Activated T-helper 1 cell treated with anti-CD3 and anti-CD28 coated beads, Interleukin-2, amount 50 U/mL, for 16 hours (primary cell): ENCODE measurements around the gene CLEC14A.

Experiments used
- DNase-seq, 2 donors: peaks; one replicate each; pipeline ENCODE4 v3.0.0-alpha.2; 2020; ENCODE audit warnings: low read depth in 1 of 2, low spot score in 1 of 2

CLEC14A gene

GRCh38 chr14:38255673-38256532, at the start of gene CLEC14A:
Gene CLEC14A, minus strand, starts transcription at chr14:38256093. Its CDS starts 71 bp downstream, at chr14:38256022.
- DNase-seq = no peak

DNA sequence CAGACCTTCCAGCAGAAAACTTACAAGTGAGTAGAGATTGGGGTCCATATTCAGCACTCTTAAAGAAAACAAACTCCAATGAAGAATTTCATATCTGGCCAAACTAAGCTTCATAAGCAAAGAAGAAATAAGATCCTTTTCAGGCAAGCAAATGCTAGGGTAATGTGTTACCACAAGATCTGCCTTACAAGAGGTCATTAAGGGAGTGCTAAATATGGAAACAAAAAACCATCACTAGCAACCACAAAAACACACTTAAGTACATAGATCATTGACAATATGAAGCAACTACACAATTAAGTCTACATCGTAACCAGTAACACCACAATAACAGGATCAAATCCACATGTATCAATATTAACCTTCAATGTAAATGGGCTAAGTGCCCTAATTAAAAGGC, 47.1 kb upstream of the CLEC14A start:
- DNase-seq = no peak

GRCh38 chr14:38302034-38302433, 46.1 kb upstream of the CLEC14A start:
- no peak for DNase-seq

DNA sequence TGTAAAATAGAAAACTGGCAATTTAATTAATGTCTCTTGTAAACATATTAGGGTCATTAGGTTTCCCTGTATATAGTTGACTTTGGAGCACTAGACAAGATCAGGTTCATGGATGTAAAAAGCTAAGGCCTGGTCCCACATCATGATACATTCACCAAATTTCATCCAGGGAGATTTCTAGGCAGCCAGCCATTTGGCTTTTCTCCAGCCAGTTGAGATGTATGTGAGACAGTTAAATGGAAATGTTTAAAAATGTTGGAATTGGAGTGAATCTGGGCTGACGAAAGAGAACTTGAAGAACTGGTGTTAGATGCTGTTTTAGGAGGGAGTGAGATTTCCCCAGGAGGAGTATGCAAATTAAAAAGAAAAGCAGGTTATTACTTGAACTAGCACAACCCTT, 41.8 kb upstream of the CLEC14A start:
- no peak for DNase-seq

DNA sequence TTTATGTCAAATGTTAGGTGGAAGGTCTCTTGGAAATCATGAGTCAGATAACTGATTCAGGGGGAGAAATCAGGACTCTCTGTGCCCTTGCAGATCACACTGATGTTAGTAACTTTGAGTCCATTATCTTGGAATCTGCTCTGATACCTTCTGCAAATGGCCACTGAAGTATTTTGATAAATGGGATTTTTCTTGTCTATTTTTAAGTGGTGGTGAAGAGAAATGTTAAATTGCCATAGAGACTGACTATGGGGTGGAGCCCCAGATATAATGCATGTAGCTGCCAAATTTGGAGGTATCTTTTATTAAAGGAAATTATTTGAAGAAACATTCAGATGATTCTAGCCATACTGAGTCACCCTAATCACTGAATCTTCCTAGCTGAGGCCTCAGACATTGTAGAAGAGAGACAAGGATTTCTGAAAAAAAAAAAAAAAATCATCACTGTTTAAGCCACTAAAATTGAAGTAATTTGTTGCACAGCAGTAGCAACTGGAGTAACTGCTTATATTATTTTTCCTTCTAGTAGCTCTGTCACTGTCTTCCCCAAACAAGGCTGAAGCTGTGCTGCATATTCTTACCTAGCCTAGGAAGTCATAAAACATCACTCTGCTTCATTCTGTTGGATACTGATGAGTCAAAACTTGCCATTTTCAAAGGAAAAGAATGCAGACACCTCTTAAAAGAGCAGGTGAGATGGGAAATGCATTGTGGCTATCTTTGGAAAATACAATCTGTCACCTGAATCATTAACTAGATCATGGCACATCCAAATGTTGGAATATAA, 36.0 kb upstream of the CLEC14A start:
- no peak for DNase-seq

DNA sequence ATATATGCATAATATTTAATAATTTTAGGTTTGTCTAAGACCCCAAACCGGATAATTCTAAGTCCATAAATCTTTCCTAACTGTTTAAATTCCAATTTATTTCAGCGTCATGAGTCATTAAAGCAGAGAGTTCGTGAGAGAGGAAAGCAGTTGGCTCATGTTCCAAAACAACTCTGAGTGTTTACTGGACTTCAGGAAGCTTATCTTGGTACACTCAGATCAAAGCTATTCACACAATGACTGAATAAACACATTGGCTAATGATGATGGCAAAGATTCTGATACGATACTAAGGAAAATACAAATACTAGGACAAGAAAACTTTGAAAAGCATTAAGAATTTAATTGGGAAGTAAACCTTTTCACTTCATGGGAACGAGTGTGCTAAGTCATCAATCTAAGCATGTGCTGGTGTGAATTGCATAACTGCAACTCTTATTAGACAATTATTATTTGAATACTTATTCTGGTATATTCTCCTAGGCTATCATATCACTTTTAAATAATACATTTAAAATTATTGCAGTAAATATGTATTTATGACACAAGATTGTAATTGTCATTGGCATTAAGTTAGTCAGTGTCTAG, 34.8 kb upstream of the CLEC14A start:
- DNase-seq = no peak

DNA sequence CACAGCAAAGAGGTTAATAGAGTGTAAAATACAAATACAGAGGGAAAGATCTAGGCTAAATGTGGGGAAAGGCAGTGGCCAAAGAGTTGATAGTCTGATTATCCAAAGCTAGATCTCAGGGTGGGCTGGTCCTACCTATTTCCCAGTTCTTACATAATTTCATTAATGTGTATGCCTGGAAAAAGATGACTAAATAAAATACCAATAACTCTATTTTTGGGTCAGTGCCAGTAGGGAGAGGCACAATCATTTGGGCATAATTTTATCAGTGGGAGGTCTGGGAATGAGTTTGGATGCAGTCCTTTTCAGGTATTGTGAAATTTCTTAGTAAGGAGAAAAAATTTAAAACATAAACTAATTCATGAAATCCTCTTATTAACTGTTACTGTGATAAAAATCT, 30.6 kb upstream of the CLEC14A start:
- DNase-seq = no peak

DNA sequence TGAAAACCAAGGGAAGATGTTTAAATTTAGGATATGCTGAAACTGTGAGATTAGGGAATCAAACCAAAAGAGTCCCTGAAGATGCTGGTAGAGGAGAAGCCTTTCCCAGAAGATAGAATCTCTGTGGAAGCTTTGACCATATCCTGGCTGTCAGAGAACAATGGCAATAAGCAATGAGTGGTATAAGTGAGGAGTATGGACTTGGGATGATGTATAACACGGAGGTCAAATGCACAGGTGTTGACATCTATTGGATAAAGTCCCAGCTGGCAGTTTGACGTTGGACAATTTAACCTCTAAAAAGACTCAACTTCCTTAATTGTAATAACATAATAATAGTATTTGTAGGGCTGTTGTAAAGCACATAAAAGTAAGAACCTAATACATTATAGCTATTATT, 30.1 kb upstream of the CLEC14A start:
- DNase-seq = no peak

GRCh38 chr14:38282936-38283335, 27.0 kb upstream of the CLEC14A start:
- no peak for DNase-seq

DNA sequence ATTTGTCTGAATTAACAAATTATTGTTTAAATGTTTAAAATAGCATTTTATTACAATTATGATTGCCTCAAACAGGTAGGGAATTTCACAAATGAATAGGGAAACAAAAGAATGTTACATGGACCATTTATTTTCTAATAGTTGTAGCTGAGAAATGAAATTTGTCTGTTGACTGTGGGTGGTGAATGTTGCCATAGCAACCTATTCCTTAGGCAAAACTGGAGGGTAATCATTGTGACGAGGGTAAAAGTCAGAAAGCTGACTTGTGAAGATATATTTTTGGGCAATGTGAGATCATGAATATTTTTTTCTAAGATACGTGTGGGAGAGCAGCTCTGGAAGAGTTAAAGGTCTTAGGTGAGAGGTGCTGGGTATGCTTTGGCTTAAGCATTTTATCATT, 24.2 kb upstream of the CLEC14A start:
- DNase-seq = no peak

DNA sequence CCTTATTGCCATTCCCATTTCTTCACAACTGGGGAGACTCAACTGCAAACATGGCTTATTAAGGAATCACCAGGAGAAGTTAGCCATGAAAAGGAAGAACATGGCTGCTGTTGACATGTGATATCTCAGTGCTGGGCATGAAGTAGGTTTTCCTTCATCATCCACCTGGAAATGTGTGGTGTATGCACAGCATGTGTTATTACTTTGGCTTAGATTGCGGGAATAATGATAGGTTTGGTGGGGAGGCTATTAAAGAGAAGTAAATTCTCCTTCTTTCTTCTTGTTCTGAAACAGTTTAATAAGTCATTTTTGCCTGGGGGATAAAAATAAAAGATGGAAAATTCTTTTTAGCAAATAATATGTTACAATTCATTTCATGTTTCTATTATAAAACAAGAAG, 23.7 kb upstream of the CLEC14A start:
- DNase-seq = no peak

GRCh38 chr14:38278035-38278434, 22.1 kb upstream of the CLEC14A start:
- DNase-seq = no peak

DNA sequence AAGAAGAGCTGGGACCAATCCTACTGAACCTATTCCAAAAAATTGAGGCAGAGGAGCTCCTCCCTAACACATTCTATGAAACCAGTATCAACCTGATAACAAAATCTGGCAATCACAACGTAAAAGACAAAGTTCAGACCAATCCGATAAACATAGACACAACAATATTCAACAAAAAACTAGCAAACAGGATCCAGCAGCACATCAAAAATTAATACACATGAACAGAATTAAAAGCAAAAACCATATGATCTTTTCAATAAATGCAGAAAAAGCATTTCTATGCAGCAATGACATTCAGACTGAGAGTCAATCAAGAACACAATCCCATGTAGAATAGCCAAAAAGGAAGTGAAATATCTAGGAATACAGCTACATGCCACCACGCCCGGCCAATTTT, 7.0 kb upstream of the CLEC14A start:
- no peak for DNase-seq

DNA sequence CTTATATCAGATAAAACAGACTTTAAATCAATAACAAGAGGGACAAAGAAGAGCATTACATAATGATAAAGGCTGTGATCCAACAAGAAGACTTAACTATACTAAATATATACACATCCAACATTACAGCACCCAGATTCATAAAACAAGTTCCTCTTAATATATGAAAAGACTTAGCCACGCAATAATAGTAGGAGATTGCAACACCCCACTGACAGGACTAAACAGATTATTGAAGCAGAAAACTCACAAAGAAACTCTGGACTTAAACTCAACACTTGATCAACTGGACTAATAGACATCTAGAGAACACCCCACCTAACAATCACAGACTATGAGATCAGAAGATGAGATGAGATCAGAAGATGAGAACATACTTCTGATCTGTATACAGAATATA, 5.7 kb upstream of the CLEC14A start:
- DNase-seq = no peak

- DNase-seq = no peak
Observed at GRCh38 chr14:38257507-38257906, 1.6 kb upstream of the CLEC14A start.

GRCh38 chr14:38256533-38256840, 594 bp upstream of the CLEC14A start:
- DNase-seq = no peak

GRCh38 chr14:38255408-38255672, 553 bp downstream of the CLEC14A start:
- DNase-seq = no peak

DNA sequence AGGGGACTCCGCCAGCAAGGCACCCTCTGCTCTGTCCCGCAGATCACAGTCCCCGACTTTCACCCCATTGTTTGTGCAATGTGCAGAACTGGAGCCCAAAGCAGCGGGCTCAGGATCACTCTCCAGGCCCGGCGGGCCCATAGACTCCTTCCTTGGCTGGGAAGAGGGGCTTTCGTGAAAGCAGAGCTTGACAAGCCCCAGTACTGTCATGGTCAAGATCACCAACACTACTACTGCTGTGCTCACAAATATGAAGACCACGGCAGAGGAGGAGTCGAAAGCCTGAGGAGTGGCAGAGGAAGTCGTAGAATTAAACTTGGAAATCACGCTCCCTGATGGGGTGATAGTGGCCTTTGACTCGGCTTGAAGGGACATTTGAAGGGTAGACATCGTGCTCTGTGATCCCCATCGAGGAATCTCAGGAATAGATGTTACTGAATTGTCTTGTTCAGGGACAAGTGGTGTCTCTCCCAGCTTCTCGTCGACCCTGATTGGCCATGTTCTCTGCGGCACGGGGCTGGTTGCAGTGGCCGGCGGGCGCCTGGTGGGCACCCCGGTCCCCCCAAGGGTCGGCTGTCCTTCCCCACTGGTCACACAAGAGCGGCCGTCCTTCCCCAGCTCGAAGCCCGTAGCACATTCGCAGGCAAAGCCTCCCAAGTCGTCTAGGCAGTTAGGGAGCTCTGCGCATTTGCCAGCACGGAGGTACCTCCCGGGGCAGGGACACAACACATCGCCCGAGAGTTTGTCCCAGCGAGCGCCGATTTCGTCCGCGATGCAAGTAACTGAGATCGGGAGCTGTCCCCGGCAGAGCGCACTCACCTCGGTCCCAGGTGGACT, 1.1 kb downstream of the CLEC14A start:
- DNase-seq = no peak

GRCh38 chr14:38253676-38254075, 2.2 kb downstream of the CLEC14A start:
- no peak for DNase-seq

DNA sequence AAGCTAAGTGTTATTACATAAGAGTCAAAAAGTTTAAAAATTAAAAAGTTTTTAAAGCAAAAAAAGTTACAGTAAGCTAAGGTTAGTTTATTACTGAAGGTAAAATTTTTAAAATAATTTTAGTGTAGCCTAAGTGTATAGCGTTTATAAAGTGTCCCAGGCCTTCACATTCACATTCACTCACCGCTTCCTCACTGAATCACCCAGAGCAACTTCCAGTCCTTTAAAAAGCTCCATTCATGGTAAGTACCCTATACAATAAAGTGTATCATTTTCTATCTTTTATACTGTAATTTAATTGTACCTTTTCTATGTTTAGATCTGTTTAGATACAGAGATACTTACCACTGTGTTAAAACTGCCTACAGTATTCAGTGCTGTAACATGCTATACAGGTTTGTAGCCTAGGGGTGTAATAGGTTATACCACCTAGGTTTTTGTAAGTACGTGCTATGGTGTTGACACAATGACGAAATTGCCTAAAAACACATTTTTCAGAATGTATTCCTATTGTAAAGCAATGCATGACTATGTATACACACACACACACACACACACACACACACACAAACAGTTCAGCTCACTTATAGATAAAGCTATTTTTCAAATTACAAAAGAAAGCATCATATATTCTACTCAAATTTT, 3.7 kb downstream of the CLEC14A start:
- DNase-seq = no peak

DNA sequence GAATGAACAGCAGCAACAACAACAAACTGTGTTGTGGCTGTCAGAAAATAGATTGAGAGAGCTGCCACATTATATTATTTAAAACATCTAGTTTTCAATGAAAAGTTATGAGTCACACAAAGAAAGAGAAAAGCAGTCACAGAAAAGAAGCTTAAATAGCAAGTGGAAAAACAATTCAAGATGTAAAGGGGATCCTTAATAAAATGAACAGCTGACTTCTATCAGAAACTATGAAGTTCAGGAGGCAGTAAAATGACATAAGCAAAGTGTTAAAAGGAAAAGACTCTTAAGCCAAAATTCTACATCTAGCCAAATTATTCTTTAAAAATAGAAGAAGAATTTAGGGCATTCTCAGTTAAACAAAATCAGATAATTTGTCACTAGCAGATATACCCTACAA, 5.6 kb downstream of the CLEC14A start:
- no peak for DNase-seq
